Fibroblast of lung (primary cell): Measurements from ENCODE around the gene PEX10. TPM values are rescaled to one million over a fixed set of nuclear protein-coding genes. Genes with fewer than 3 reads are reported as not detected.

Source experiments
- DNase-seq, 2 donors: peaks; one replicate each; pipeline versions ENCODE4 v3.0.0 to v3.0.0-alpha.2; 2010; ENCODE audit warnings: low read depth in 2 of 2
- H2AFZ ChIP-seq: 2 replicates; pipeline ENCODE4 v1.5.1; 2012; ENCODE audit warnings: low read length, control low read depth, inconsistent platforms
- H3K27ac ChIP-seq: 2 replicates; pipeline ENCODE4 v1.5.1; 2011; ENCODE audit warnings: low read length, control low read depth; ENCODE audit not compliant: insufficient read depth
- H3K27me3 ChIP-seq: 2 replicates; pipeline ENCODE4 v1.5.1; 2011; ENCODE audit warnings: mild to moderate bottlenecking, low read length; ENCODE audit not compliant: control insufficient read depth, insufficient read depth
- H3K36me3 ChIP-seq: 2 replicates; pipeline ENCODE4 v1.5.1; 2011; ENCODE audit warnings: low read length; ENCODE audit not compliant: control insufficient read depth, insufficient read depth
- H3K4me1 ChIP-seq: 2 replicates; pipeline ENCODE4 v1.5.1; 2011; ENCODE audit warnings: low read length; ENCODE audit not compliant: control insufficient read depth, insufficient read depth; ENCODE audit errors: extremely low read depth
- H3K4me2 ChIP-seq: 2 replicates; pipeline ENCODE4 v1.5.1; 2011; ENCODE audit warnings: low read length, control low read depth; ENCODE audit not compliant: insufficient read depth; ENCODE audit errors: extremely low read depth
- H3K4me3 ChIP-seq, 4 experiments: fragments of 200-600 bp in 1 of 4; sonication (generic) in 1 of 4; replicated peaks in 1 of 4; 2 replicates each; pipeline ENCODE4 v1.5.1; 2011 to 2016; ENCODE audit warnings: low read length in 4 of 4, low read depth in 3 of 4, mild to moderate bottlenecking in 3 of 4, control low read depth in 2 of 4, inconsistent platforms in 1 of 4, mixed read lengths in 1 of 4; ENCODE audit not compliant: insufficient read depth in 1 of 4; ENCODE audit errors: control extremely low read depth in 1 of 4
- H3K79me2 ChIP-seq: 2 replicates; pipeline ENCODE4 v1.5.1; 2012; ENCODE audit warnings: mild to moderate bottlenecking, low read length, inconsistent platforms; ENCODE audit not compliant: control insufficient read depth, insufficient read depth
- H3K9ac ChIP-seq: 2 replicates; pipeline ENCODE4 v1.5.1; 2011; ENCODE audit warnings: mild to moderate bottlenecking, low read length, control low read depth; ENCODE audit not compliant: insufficient read depth
- H3K9me3 ChIP-seq: 2 replicates; pipeline ENCODE4 v1.5.1; 2012; ENCODE audit warnings: low read depth, low read length; ENCODE audit not compliant: control insufficient read depth, insufficient read depth
- H4K20me1 ChIP-seq: 2 replicates; pipeline ENCODE4 v1.5.1; 2011; ENCODE audit warnings: low read length; ENCODE audit not compliant: control insufficient read depth, insufficient read depth; ENCODE audit errors: extremely low read depth
- EZH2 ChIP-seq: IDR thresholded peaks from 2 replicates; pipeline ENCODE4 v1.5.1; 2012; ENCODE audit warnings: low read length, control low read depth, mild to moderate bottlenecking; ENCODE audit errors: missing control alignments
- polyA plus RNA-seq, 2 donors: library from polyadenylated mRNA; depleted of rRNA in 1 of 2; stranded (reverse) in 1 of 2; unstranded in 1 of 2; fragments of >200 nt; gene quantifications; 2 replicates each; pipeline ENCODE4 v1.2.1, GENCODE V29; 2011 to 2012; ENCODE audit warnings: missing spikeins in 1 of 2
- total RNA-seq: library from RNA; depleted of rRNA; stranded (reverse); fragments of >200 nt; gene quantifications from 2 replicates; pipeline ENCODE4 v1.2.1, GENCODE V29; 2014
- TF ChIP-seq, protein P1 (sequence below), 2 donors: IDR thresholded peaks in 1 of 2; conservative IDR thresholded peaks in 1 of 2; 1 replicate in 1 of 2; 2 replicates in 1 of 2; pipeline ENCODE4 v1.5.1; 2011 to 2012; ENCODE audit warnings: low read length in 2 of 2, control low read depth in 1 of 2, inconsistent platforms in 1 of 2, low read depth in 1 of 2, mild to moderate bottlenecking in 1 of 2

PEX10 gene
- total and polyA plus RNA-seq, 2 donors (not counting 1 experiment from before 2014, with no cell fraction given): 15.4 to 33.4 TPM

DNA sequence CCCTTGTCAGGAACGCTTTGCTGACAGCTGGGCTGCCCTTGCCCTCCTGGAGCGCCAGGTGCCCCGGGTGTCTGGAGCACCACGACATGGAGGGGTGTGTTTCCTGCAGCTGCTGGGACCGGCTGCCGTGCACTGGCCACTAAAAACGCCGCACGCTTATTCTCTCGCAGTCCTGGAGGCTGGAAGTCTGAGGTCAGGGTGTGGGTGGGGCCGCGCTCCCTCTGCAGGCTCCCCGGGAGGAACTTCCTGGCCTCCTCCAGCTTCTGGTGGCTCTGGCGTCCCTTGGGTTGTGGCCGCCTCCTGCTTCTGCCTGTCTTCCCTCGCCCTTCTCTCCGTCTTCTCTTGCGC lies 35.7 kb upstream of the PEX10 start:
- Histone ChIP-seq H3K36me3 (no peaks in the 10 kb centered on the region), H4K20me1 (no peaks in the 10 kb centered on the region), H3K27me3 (peaks cover 14% of the 10 kb centered on the region), H3K79me2 (no peaks in the 10 kb centered on the region), H3K9ac (no peak overlapping the region), H3K4me2 (no peak overlapping the region), H3K4me1 (peaks cover 13% of the 10 kb centered on the region), H3K27ac (no peak overlapping the region), H2AFZ (no peak overlapping the region), H3K9me3 (no peaks in the 10 kb centered on the region), H3K4me3 (no peak overlapping the region)
- TF ChIP-seq EZH2: no peak
- TF ChIP-seq, protein P1, sequence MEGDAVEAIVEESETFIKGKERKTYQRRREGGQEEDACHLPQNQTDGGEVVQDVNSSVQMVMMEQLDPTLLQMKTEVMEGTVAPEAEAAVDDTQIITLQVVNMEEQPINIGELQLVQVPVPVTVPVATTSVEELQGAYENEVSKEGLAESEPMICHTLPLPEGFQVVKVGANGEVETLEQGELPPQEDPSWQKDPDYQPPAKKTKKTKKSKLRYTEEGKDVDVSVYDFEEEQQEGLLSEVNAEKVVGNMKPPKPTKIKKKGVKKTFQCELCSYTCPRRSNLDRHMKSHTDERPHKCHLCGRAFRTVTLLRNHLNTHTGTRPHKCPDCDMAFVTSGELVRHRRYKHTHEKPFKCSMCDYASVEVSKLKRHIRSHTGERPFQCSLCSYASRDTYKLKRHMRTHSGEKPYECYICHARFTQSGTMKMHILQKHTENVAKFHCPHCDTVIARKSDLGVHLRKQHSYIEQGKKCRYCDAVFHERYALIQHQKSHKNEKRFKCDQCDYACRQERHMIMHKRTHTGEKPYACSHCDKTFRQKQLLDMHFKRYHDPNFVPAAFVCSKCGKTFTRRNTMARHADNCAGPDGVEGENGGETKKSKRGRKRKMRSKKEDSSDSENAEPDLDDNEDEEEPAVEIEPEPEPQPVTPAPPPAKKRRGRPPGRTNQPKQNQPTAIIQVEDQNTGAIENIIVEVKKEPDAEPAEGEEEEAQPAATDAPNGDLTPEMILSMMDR (conservative IDR thresholded peaks at IDR 0.05 in 1 of 2, IDR thresholded peaks at IDR 0.05 in 1 of 2; ENCODE audit: low read depth in 1 of 2, low read length in 2 of 2): no peak
- DNase-seq: no peak

DNA sequence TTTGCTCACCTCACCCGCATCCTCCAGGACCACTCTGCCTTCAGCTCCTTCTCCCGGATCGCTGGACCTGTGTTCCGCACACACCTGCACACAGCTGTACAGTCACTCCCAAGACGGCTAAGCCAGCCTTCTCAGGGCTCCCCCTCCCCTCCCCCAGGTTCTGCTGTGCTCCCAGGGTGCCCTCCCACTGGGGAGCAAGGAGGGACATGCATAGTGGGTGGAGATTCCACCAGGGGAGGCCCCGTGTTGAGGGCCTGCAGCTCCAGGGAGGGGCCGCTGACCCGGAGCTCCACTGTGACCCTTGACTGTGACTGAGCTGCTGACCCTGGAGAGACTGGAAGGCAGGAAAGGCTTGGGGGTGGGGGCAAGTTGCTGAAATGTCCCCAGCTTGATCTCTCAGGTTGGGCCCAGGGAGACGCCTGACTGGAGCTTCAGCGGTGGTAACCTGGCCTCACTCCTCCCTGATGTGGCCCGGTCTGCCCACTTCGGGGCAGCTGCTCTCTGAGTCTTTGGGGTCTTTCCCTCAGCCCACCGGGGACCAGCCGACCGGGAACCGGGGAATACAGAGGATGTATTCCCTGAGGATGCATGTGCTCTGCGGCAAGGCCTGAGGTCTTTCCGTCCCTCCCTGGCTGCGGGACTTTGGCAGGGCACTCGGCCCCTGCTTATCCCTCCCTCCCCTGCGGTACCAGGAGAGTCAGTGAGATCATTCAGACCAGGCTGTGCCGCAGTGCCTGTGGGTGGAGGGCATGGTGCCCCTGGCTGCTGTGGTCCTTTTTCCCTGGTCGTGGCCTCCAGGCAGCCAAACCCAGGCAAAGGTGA lies 35.1 kb upstream of the PEX10 start:
- no peaks in the 10 kb centered on the region for H4K20me1 ChIP-seq
- no peak overlapping the region for H3K9ac ChIP-seq
- no peak overlapping the region for H2AFZ ChIP-seq
- no peak overlapping the region for H3K4me3 ChIP-seq
- no peak overlapping the region for H3K27ac ChIP-seq
- peaks cover 11% of the 10 kb centered on the region for H3K4me1 ChIP-seq
- DNase-seq: no peak
- peaks cover 20% of the 10 kb centered on the region for H3K27me3 ChIP-seq
- no peak overlapping the region for H3K4me2 ChIP-seq
- no peaks in the 10 kb centered on the region for H3K9me3 ChIP-seq
- H3K36me3 ChIP-seq: no peaks in the 10 kb centered on the region
- TF ChIP-seq, protein P1 (conservative IDR thresholded peaks at IDR 0.05 in 1 of 2, IDR thresholded peaks at IDR 0.05 in 1 of 2; ENCODE audit: low read depth in 1 of 2, low read length in 2 of 2): no peak
- TF ChIP-seq EZH2: no peak
- no peaks in the 10 kb centered on the region for H3K79me2 ChIP-seq

DNA sequence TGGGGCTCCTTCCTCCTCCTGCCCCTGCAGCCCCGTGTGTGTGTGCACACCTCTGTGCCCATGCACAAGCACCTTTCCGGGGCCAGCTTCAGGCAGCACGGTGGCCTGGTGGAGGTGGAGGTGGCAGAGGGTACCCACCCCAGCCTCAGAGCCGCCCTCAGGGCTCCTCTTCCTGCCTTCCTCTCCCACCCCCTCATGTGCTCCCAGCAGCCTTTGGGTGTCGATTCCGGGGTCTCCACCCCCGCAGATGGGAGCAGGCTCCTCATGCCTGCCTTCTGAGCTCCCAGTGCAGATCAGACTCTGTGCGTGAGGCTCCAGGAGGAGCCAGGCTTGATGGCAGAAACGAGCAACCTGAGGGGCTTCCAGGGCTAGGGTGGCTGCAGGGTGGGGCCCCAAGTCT lies 34.5 kb upstream of the PEX10 start:
- no peaks in the 10 kb centered on the region for H3K9me3 ChIP-seq
- no peaks in the 10 kb centered on the region for H3K36me3 ChIP-seq
- H4K20me1 ChIP-seq: no peaks in the 10 kb centered on the region
- TF ChIP-seq EZH2: no peak
- TF ChIP-seq, protein P1 (conservative IDR thresholded peaks at IDR 0.05 in 1 of 2, IDR thresholded peaks at IDR 0.05 in 1 of 2; ENCODE audit: low read depth in 1 of 2, low read length in 2 of 2): no peak
- H3K4me2 ChIP-seq: no peak overlapping the region
- no peak overlapping the region for H3K9ac ChIP-seq
- no peak overlapping the region for H2AFZ ChIP-seq
- DNase-seq: no peak
- no peak overlapping the region for H3K4me3 ChIP-seq
- H3K4me1 ChIP-seq: peaks cover 5% of the 10 kb centered on the region
- no peaks in the 10 kb centered on the region for H3K79me2 ChIP-seq
- H3K27me3 ChIP-seq: peaks cover 23% of the 10 kb centered on the region
- no peak overlapping the region for H3K27ac ChIP-seq
